ENCODE results near the gene ARHGAP23.
A peak's percentile ranks its signal among the peaks of the same experiment; 100 is the strongest.

ARHGAP23 gene

GRCh38 chr17:38556239-38556638, 128.0 kb downstream of the ARHGAP23 start:
- Histone ChIP-seq H3K4me3 (ENCODE audit: severe bottlenecking) (no peak overlapping the region), H3K27ac (ENCODE audit: poor library complexity, severe bottlenecking) (no peak overlapping the region), H3K27me3 (ENCODE audit: insufficient read depth, poor library complexity, severe bottlenecking) (no peaks in the 10 kb centered on the region), H3K36me3 (ENCODE audit: low read depth) (no peaks in the 10 kb centered on the region), H3K9me3 (ENCODE audit: severe bottlenecking) (no peaks in the 10 kb centered on the region), H3K4me1 (ENCODE audit: insufficient read depth, poor library complexity, severe bottlenecking) (peaks cover 9% of the 10 kb centered on the region)
- no peak for TF ChIP-seq CTCF (IDR thresholded peaks at IDR 0.05; ENCODE audit: poor library complexity, severe bottlenecking)
- no peak for DNase-seq (ENCODE audit: low spot score)
- no peak for ATAC-seq (ENCODE audit: low read depth)

DNA sequence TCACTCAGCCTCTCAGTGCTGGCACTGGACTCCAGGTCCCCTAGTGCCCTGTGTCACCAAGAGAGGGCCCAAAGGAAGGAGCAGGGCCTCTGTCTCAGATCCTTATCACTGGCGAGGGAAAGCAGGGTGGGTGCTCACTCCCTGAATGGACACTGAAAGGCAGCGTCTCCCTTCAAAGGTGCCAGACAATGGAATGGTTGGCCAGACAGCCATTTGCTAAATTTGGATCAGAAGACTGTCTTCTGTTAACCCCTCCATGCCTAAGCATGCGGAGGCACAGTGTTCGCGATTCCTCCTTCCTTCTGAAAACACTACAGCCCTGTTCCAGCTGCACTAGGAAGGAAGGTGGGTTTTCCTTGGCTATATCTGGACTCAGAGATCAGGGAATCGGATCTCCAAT, 129.1 kb downstream of the ARHGAP23 start:
- H3K4me3 ChIP-seq (ENCODE audit: severe bottlenecking) = no peak overlapping the region
- H3K36me3 ChIP-seq (ENCODE audit: low read depth) = no peaks in the 10 kb centered on the region
- peak overlapping the region; percentile 70 for H3K27ac ChIP-seq (ENCODE audit: poor library complexity, severe bottlenecking)
- no peaks in the 10 kb centered on the region for H3K9me3 ChIP-seq (ENCODE audit: severe bottlenecking)
- H3K27me3 ChIP-seq (ENCODE audit: insufficient read depth, poor library complexity, severe bottlenecking) = no peaks in the 10 kb centered on the region
- ATAC-seq (ENCODE audit: low read depth) (no peak), DNase-seq (ENCODE audit: low spot score) (no peak)
- peaks cover 9% of the 10 kb centered on the region for H3K4me1 ChIP-seq (ENCODE audit: insufficient read depth, poor library complexity, severe bottlenecking)
- TF ChIP-seq CTCF (IDR thresholded peaks at IDR 0.05; ENCODE audit: poor library complexity, severe bottlenecking) = no peak

DNA sequence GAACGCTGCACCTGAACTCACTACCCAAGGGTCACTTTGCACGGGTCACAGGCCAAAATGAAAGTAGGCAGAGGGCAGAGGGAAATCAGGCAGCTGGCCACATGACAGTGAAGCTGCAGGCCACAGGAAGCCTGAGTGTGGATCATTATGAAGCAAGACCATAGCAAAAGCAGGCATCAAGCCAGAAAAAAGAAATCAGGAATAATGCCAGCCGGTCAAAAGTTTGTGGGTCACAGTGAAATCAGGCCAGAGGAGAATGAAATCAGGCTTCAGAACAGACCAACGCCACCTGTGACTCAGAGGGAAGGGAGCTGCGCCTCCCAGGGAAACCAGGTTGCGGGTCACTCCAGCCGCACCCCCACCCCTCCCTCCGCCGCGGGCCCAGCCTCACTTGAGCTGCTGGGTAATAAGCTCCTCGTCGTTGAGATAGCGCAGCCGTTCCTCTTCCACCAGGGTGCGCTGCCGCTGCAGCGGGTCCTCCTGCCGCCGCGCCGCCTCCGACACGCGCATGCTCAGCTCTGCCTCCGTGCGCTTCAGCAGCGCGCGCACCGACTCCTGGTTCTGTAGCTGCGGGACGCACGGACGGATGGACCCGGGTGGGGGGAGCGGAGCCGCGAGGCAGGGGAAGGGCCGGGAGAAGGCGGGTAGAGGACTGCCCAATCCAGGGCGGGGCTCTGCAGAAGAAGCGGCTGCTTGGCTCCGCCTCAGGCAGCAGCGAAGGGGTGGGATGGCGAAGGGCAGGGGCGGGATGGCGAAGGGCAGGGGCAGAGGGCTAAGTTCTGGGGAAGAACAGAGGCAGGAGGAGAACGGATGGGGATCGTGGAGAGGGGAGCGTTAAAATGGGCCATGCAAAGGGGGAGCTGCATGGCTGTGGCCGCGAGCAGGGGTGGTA, 129.8 kb downstream of the ARHGAP23 start:
- DNase-seq (ENCODE audit: low spot score) (peak; percentile 95), ATAC-seq (ENCODE audit: low read depth) (peak; percentile 74)
- Histone ChIP-seq H3K9me3 (ENCODE audit: severe bottlenecking) (no peaks in the 10 kb centered on the region), H3K36me3 (ENCODE audit: low read depth) (no peaks in the 10 kb centered on the region), H3K4me3 (ENCODE audit: severe bottlenecking) (peak overlapping the region; percentile 31), H3K4me1 (ENCODE audit: insufficient read depth, poor library complexity, severe bottlenecking) (peaks cover 9% of the 10 kb centered on the region), H3K27me3 (ENCODE audit: insufficient read depth, poor library complexity, severe bottlenecking) (no peaks in the 10 kb centered on the region), H3K27ac (ENCODE audit: poor library complexity, severe bottlenecking) (peak overlapping the region; percentile 70)
- TF ChIP-seq CTCF (IDR thresholded peaks at IDR 0.05; ENCODE audit: poor library complexity, severe bottlenecking) = peak; percentile 96

DNA sequence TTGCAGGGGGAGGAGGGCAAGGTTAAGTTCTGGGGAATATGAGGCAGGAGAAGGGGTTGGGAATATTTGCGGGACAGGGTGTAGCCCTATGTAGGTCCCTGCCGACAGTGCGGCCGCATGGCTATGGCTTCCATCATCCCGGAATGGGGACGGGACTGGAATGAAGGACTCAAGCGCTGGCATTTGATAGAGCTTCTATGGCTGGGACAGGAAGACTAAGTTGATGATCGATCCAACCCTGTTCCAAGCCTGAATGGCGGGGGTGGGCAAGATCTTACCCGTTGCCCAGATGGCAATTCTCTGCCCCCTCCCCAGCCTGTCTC, 130.4 kb downstream of the ARHGAP23 start:
- ATAC-seq (ENCODE audit: low read depth) = peak; percentile 7
- H3K4me3 ChIP-seq (ENCODE audit: severe bottlenecking) = peak overlapping the region; percentile 31
- no peak for TF ChIP-seq CTCF (IDR thresholded peaks at IDR 0.05; ENCODE audit: poor library complexity, severe bottlenecking)
- peaks cover 9% of the 10 kb centered on the region for H3K4me1 ChIP-seq (ENCODE audit: insufficient read depth, poor library complexity, severe bottlenecking)
- no peaks in the 10 kb centered on the region for H3K9me3 ChIP-seq (ENCODE audit: severe bottlenecking)
- DNase-seq (ENCODE audit: low spot score) = no peak
- peaks cover 5% of the 10 kb centered on the region for H3K27me3 ChIP-seq (ENCODE audit: insufficient read depth, poor library complexity, severe bottlenecking)
- no peaks in the 10 kb centered on the region for H3K36me3 ChIP-seq (ENCODE audit: low read depth)
- peak overlapping the region; percentile 70 for H3K27ac ChIP-seq (ENCODE audit: poor library complexity, severe bottlenecking)
